Measurements from ENCODE around the gene EXD1.

EXD1 gene

DNA sequence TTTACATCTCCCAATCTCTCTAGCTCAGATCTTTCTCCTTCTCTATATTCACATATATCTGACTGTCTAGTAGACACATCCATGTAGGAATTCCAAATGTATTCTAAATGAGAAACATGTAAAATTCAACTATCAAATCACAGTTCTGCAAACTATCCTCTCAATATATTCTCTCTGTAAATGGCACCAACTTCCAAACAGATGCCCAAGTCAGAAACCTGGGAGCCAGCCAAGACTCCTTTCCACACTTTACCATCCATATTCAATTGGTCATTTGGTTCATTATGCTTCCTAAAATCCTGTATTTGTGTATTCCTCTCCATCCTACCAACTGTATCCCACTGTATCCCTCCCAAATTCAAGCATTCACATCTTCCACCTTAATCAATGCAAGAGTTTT lies 61.5 kb downstream of the EXD1 start:
- no peak for TF ChIP-seq POLR2AphosphoS5 (IDR thresholded peaks at IDR 0.05; ENCODE audit: low read depth, low read length)
- TF ChIP-seq REST (IDR thresholded peaks at IDR 0.05; ENCODE audit: insufficient read depth in 1 of 2, low read depth in 2 of 2, low read length in 2 of 2) = no peak
- no peak for TF ChIP-seq SIN3A (IDR thresholded peaks at IDR 0.05; ENCODE audit: borderline replicate concordance, insufficient read depth, low read length)
- no peak for TF ChIP-seq TAF1 (IDR thresholded peaks at IDR 0.05; ENCODE audit: borderline replicate concordance, insufficient read depth, low read length)
- TF ChIP-seq FOXP2 (optimal IDR thresholded peaks at IDR 0.05; ENCODE audit: borderline replicate concordance, extremely low read depth, extremely low read length, insufficient read depth) = no peak

DNA sequence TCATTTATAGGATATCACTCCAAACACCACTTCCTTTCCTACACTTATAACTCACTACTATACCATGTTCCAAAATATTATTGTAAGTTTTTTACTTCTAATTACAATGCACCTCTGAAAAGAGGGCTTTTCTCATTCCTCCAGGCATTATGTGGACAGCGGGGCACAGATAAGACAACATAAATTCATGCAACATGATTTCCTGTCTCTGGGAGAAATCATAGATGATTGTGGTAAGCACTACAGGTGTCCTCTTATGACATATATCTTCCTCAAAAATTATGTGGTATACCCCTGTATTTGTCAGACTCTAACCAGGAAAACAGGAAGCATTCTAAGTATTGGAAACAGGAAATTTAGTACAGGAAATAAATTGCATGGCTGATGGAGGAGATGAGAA lies 68.8 kb downstream of the EXD1 start:
- TF ChIP-seq REST (IDR thresholded peaks at IDR 0.05; ENCODE audit: insufficient read depth in 1 of 2, low read depth in 2 of 2, low read length in 2 of 2) = no peak
- no peak for TF ChIP-seq FOXP2 (optimal IDR thresholded peaks at IDR 0.05; ENCODE audit: borderline replicate concordance, extremely low read depth, extremely low read length, insufficient read depth)
- TF ChIP-seq SIN3A (IDR thresholded peaks at IDR 0.05; ENCODE audit: borderline replicate concordance, insufficient read depth, low read length) = no peak
- no peak for TF ChIP-seq POLR2AphosphoS5 (IDR thresholded peaks at IDR 0.05; ENCODE audit: low read depth, low read length)
- no peak for TF ChIP-seq TAF1 (IDR thresholded peaks at IDR 0.05; ENCODE audit: borderline replicate concordance, insufficient read depth, low read length)

DNA sequence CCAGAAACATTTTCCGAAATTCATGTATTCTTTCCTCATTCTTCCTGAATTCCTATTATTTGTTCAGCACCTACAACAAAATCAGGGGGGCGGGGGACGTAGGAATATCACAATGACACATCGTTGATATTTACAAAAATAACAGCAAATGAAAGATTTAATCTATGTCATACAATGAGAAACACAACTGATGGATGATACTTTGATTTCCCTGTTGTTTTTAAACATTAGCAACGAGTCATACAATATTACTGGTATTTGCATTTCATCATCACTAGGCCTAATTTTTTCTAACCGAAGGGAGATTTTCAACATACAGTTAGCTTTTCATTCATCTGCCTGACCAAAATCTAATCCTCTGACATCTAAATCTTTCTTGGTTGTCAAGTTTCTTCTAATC lies 69.2 kb downstream of the EXD1 start:
- no peak for TF ChIP-seq POLR2AphosphoS5 (IDR thresholded peaks at IDR 0.05; ENCODE audit: low read depth, low read length)
- TF ChIP-seq FOXP2 (optimal IDR thresholded peaks at IDR 0.05; ENCODE audit: borderline replicate concordance, extremely low read depth, extremely low read length, insufficient read depth) = no peak
- no peak for TF ChIP-seq TAF1 (IDR thresholded peaks at IDR 0.05; ENCODE audit: borderline replicate concordance, insufficient read depth, low read length)
- no peak for TF ChIP-seq SIN3A (IDR thresholded peaks at IDR 0.05; ENCODE audit: borderline replicate concordance, insufficient read depth, low read length)
- TF ChIP-seq REST (IDR thresholded peaks at IDR 0.05; ENCODE audit: insufficient read depth in 1 of 2, low read depth in 2 of 2, low read length in 2 of 2) = no peak

DNA sequence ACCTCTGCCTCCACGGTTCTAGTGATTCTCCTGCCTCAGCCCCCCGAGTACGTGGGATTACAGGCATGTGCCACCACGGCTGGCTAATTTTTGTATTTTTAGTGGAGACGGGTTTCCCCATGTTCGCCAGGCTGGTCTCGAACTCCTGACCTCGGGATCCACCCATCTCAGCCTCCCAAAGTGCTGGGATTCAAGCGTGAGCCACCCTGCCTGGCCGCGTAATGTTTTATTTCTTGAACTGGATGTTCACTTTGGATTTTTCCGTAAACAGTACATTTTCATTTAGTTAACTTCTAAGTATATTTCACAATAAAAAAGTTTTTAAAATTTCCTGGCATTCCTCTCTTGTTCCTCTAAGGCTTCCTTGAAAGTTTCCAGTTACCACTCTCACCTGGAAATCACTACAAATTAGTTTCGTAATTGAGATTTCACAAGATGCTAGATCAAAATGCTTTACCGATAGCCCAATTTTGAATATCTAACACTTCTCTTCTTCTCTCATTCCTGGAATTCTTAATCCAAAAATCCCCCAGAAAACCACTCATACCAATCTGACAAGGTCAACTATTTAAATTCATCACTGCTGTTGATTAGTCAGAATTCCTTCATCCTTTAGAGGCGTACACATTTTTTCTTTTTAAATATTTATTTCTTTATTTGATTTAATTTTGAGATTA lies 69.8 kb downstream of the EXD1 start:
- no peak for TF ChIP-seq FOXP2 (optimal IDR thresholded peaks at IDR 0.05; ENCODE audit: borderline replicate concordance, extremely low read depth, extremely low read length, insufficient read depth)

DNA sequence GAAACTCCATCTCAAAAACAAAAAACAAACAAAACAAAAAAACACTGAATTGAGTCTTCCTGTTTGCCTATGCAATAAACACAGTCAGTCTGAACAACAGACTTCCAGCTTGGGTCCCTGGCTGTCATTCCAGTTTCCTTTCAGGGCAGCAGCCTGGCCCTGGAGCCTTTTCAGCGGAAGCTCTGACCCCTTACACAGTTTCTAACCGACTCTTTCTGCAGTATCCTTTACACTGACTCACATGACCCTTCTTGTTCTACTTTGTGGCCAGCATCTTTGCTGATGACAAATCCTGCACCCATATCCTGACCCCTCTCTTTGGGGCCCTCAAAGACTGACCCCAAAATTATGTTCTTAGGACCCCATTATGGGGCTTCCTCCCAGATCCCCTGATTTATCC lies 76.1 kb downstream of the EXD1 start:
- TF ChIP-seq REST (IDR thresholded peaks at IDR 0.05; ENCODE audit: insufficient read depth in 1 of 2, low read depth in 2 of 2, low read length in 2 of 2) = no peak
- no peak for TF ChIP-seq POLR2AphosphoS5 (IDR thresholded peaks at IDR 0.05; ENCODE audit: low read depth, low read length)
- no peak for TF ChIP-seq SIN3A (IDR thresholded peaks at IDR 0.05; ENCODE audit: borderline replicate concordance, insufficient read depth, low read length)
- TF ChIP-seq FOXP2 (optimal IDR thresholded peaks at IDR 0.05; ENCODE audit: borderline replicate concordance, extremely low read depth, extremely low read length, insufficient read depth) = no peak
- no peak for TF ChIP-seq TAF1 (IDR thresholded peaks at IDR 0.05; ENCODE audit: borderline replicate concordance, insufficient read depth, low read length)
